Bronchial epithelial cell (primary cell): ENCODE data around the gene RGL3. TPM values are rescaled to one million over a fixed set of nuclear protein-coding genes. Genes with fewer than 3 reads are reported as not detected.
"Not testable (repeated sequence)": the region's sequence is repeated elsewhere in the genome, so short reads cannot be mapped to it uniquely, and the experiment has no call there.

Source experiments
- DNase-seq: peaks from one replicate; pipeline ENCODE4 v3.0.0-alpha.2; 2010; ENCODE audit warnings: low read depth
- FAIRE-seq: peaks from 2 replicates; lab custom pipeline; 2011; peaks lifted over from hg19 to GRCh38; lab: Jason Lieb, UNC
- H3K27me3 ChIP-seq: 2 replicates; pipeline ENCODE4 v1.5.1; 2011; ENCODE audit warnings: low read length; ENCODE audit not compliant: control insufficient read depth, insufficient read depth
- H3K36me3 ChIP-seq: 2 replicates; pipeline ENCODE4 v1.5.1; 2011; ENCODE audit warnings: low read length; ENCODE audit not compliant: control insufficient read depth, insufficient read depth
- H3K4me3 ChIP-seq: 2 replicates; pipeline ENCODE4 v1.5.1; 2011; ENCODE audit warnings: mild to moderate bottlenecking, low read depth, low read length, control low read depth
- total RNA-seq: library from RNA; depleted of rRNA; stranded (reverse); fragments of >200 nt; gene quantifications from 2 replicates; pipeline ENCODE4 v1.2.1, GENCODE V29; 2014
- TF ChIP-seq, protein P1 (sequence below): IDR thresholded peaks from 2 replicates; pipeline ENCODE4 v1.5.1; 2011; ENCODE audit warnings: mild to moderate bottlenecking, moderate library complexity, low read length, control low read depth, inconsistent platforms; ENCODE audit not compliant: insufficient read depth, severe bottlenecking

The RGL3 gene
- total RNA-seq, 1 donor from 2014 or later, result 0.26 TPM

- H3K36me3 ChIP-seq, result peaks cover 14% of the 10 kb centered on the region
- peak; percentile 98 for DNase-seq
- FAIRE-seq, result peak; percentile 83
- TF ChIP-seq, protein P1, sequence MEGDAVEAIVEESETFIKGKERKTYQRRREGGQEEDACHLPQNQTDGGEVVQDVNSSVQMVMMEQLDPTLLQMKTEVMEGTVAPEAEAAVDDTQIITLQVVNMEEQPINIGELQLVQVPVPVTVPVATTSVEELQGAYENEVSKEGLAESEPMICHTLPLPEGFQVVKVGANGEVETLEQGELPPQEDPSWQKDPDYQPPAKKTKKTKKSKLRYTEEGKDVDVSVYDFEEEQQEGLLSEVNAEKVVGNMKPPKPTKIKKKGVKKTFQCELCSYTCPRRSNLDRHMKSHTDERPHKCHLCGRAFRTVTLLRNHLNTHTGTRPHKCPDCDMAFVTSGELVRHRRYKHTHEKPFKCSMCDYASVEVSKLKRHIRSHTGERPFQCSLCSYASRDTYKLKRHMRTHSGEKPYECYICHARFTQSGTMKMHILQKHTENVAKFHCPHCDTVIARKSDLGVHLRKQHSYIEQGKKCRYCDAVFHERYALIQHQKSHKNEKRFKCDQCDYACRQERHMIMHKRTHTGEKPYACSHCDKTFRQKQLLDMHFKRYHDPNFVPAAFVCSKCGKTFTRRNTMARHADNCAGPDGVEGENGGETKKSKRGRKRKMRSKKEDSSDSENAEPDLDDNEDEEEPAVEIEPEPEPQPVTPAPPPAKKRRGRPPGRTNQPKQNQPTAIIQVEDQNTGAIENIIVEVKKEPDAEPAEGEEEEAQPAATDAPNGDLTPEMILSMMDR, result peak; percentile 89
- H3K27me3 ChIP-seq, result no peaks in the 10 kb centered on the region
- peak within 1 kb of the TSS; percentile 90 for H3K4me3 ChIP-seq
Observed at GRCh38 chr19:11435057-11435832, 16.1 kb upstream of the RGL3 start, which contains the start of the genes ODAD3 and PRKCSH. TSS of gene ODAD3 (minus strand) at chr19:11435121. CDS start at chr19:11435016, 105 bp downstream. TSS of gene PRKCSH (plus strand) at chr19:11435635. CDS start at chr19:11436118, 483 bp downstream.

- FAIRE-seq, result no peak
- Histone ChIP-seq H3K27me3 (no peaks in the 10 kb centered on the region), H3K4me3 (peak overlapping the region; percentile 90), H3K36me3 (peaks cover 14% of the 10 kb centered on the region)
- no peak for DNase-seq
- TF ChIP-seq, protein P1, result no peak
Observed at GRCh38 chr19:11434703-11435056, 15.6 kb upstream of the RGL3 start.

GRCh38 chr19:11433526-11433925 lies 14.4 kb upstream of the RGL3 start:
- peaks cover 13% of the 10 kb centered on the region for H3K36me3 ChIP-seq
- H3K4me3 ChIP-seq, DNase-seq, FAIRE-seq, H3K27me3 ChIP-seq: not testable (repeated sequence)

GRCh38 chr19:11426656-11427055 lies 7.5 kb upstream of the RGL3 start:
- FAIRE-seq, result no peak
- Histone ChIP-seq H3K36me3 (no peaks in the 10 kb centered on the region), H3K4me3 (no peak overlapping the region)

DNA sequence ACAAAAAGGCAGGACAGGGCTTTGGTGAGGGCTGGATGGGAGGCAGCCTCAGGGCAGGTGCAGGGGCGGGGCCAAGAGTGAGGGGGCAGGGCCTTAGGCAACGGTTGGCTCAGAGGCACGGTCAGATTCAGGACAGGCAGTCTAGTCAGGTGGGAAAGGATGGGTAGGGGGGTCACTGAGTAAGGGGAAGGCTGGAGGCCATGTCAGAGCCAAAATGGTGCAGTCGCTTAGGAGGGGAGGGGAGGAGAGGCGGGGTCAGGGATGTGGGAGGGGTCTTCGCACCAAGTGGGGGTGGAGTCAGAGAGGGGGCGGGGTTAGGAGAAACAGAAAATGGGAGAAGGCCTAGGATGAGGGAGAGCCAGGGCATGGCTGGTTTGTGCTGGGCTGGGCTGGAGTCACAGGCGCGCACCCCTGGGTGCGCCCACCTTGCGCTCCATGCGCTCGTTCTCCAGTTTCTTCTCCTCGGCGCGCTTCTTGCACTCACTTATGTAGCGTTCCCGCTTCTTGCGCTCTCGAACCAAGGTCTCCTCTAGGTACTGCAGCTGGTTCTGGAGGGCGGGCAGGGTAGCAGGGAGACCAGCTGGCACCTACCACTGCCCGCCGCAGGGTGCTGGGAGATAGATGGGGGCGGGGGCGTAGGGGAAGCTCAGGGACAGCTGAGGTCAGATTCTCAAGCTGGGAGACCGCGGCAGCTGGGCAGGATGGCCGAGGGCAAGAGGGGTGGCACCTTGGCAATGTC lies 6.8 kb upstream of the RGL3 start:
- Histone ChIP-seq H3K4me3 (no peak overlapping the region), H3K27me3 (peaks cover 6% of the 10 kb centered on the region), H3K36me3 (no peaks in the 10 kb centered on the region)
- TF ChIP-seq, protein P1, result no peak
- DNase-seq (no peak), FAIRE-seq (no peak)

More at GRCh38 chr19:11426656-11427055, 7.5 kb upstream of the RGL3 start:
- DNase-seq, result no peak
- TF ChIP-seq, protein P1, result no peak
- peaks cover 6% of the 10 kb centered on the region for H3K27me3 ChIP-seq

GRCh38 chr19:11423791-11424181 lies 4.7 kb upstream of the RGL3 start:
- FAIRE-seq (no peak), DNase-seq (no peak)
- TF ChIP-seq, protein P1, result no peak
- no peak overlapping the region for H3K4me3 ChIP-seq
- H3K36me3 ChIP-seq, result no peaks in the 10 kb centered on the region
- H3K27me3 ChIP-seq, result peaks cover 11% of the 10 kb centered on the region
